GM19035 (cell line): Measurements from ENCODE around the gene RPGRIP1L.

ENCODE experiments used
- ATAC-seq: cut with Tn5 transposase; IDR thresholded peaks from one replicate; pipeline ENCODE4 v1.9.1; 2021; ENCODE audit not compliant: unreplicated experiment

RPGRIP1L gene

GRCh38 chr16:53703590-53704444 is at the start of gene RPGRIP1L, which contains the start of gene FTO:
RPGRIP1L (minus strand) TSS chr16:53703859; CDS start chr16:53700723, 3,136 bp downstream.
FTO (plus strand) TSS chr16:53704156.
- peak; percentile 98 for ATAC-seq

GRCh38 chr16:53753431-53753830 is 49.8 kb upstream of the RPGRIP1L start:
- ATAC-seq, result no peak

- ATAC-seq, result no peak
Measured at GRCh38 chr16:53752560-53752959, 48.9 kb upstream of the RPGRIP1L start.

GRCh38 chr16:53745753-53746266 is 42.2 kb upstream of the RPGRIP1L start:
- no peak for ATAC-seq

- ATAC-seq, result no peak
Measured at GRCh38 chr16:53745086-53745485, 41.4 kb upstream of the RPGRIP1L start.

- no peak for ATAC-seq
Measured at GRCh38 chr16:53744449-53744848, 40.8 kb upstream of the RPGRIP1L start.

GRCh38 chr16:53743149-53743566 is 39.5 kb upstream of the RPGRIP1L start:
- ATAC-seq, result no peak

GRCh38 chr16:53741546-53741945 is 37.9 kb upstream of the RPGRIP1L start:
- no peak for ATAC-seq

- ATAC-seq, result no peak
Measured at GRCh38 chr16:53740933-53741531, 37.4 kb upstream of the RPGRIP1L start.

GRCh38 chr16:53740476-53740875 is 36.8 kb upstream of the RPGRIP1L start:
- ATAC-seq, result no peak

GRCh38 chr16:53737552-53737951 is 33.9 kb upstream of the RPGRIP1L start:
- no peak for ATAC-seq

GRCh38 chr16:53736297-53736696 is 32.6 kb upstream of the RPGRIP1L start:
- ATAC-seq, result no peak

- no peak for ATAC-seq
Measured at GRCh38 chr16:53734908-53735307, 31.2 kb upstream of the RPGRIP1L start.

GRCh38 chr16:53732296-53732929 is 28.8 kb upstream of the RPGRIP1L start:
- ATAC-seq, result no peak

GRCh38 chr16:53730693-53731092 is 27.0 kb upstream of the RPGRIP1L start:
- no peak for ATAC-seq

GRCh38 chr16:53726625-53727024 is 23.0 kb upstream of the RPGRIP1L start:
- ATAC-seq, result no peak

GRCh38 chr16:53721017-53721416 is 17.4 kb upstream of the RPGRIP1L start:
- no peak for ATAC-seq

GRCh38 chr16:53717577-53717976 is 13.9 kb upstream of the RPGRIP1L start:
- no peak for ATAC-seq

- no peak for ATAC-seq
Measured at GRCh38 chr16:53715023-53715384, 11.3 kb upstream of the RPGRIP1L start.

- no peak for ATAC-seq
Measured at GRCh38 chr16:53714205-53715022, 10.8 kb upstream of the RPGRIP1L start.
